GM21528 (cell line): ENCODE results near the gene PHF24.
"Not testable (repeated sequence)": the region's sequence is repeated elsewhere in the genome, so short reads cannot be mapped to it uniquely, and the experiment has no call there.

Experiments
- ATAC-seq: cut with Tn5 transposase; IDR thresholded peaks from one replicate; pipeline ENCODE4 v1.9.1; 2021; ENCODE audit warnings: mild to moderate bottlenecking, moderate library complexity; ENCODE audit not compliant: unreplicated experiment, low FRiP score

Gene PHF24

GRCh38 chr9:34957492-34958410, at the start of gene PHF24:
PHF24 (plus strand) TSS chr9:34958285; CDS start chr9:34971299, 13,014 bp downstream.
- no peak for ATAC-seq

GRCh38 chr9:34927061-34927460, 31.0 kb upstream of the PHF24 start:
- no peak for ATAC-seq

- ATAC-seq: no peak
These were observed 29.2 kb upstream of the PHF24 start for GRCh38 chr9:34928921-34929320.

GRCh38 chr9:34929506-34930102, 28.5 kb upstream of the PHF24 start:
- ATAC-seq: no peak

GRCh38 chr9:34939989-34940388, 18.1 kb upstream of the PHF24 start:
- not testable (repeated sequence) for ATAC-seq

GRCh38 chr9:34948451-34948850, 9.6 kb upstream of the PHF24 start:
- no peak for ATAC-seq

- ATAC-seq: no peak
These were observed 3.9 kb upstream of the PHF24 start for GRCh38 chr9:34954225-34954624.

- not testable (repeated sequence) for ATAC-seq
These were observed 2.0 kb upstream of the PHF24 start for GRCh38 chr9:34956066-34956465.

- ATAC-seq: no peak
These were observed 1.4 kb upstream of the PHF24 start for GRCh38 chr9:34956648-34957047.

- ATAC-seq: no peak
These were observed 412 bp downstream of the PHF24 start for GRCh38 chr9:34958411-34958982.

GRCh38 chr9:34959461-34959860, 1.4 kb downstream of the PHF24 start:
- no peak for ATAC-seq

GRCh38 chr9:34961574-34962490, 3.7 kb downstream of the PHF24 start:
- ATAC-seq: no peak

- no peak for ATAC-seq
These were observed 4.5 kb downstream of the PHF24 start for GRCh38 chr9:34962546-34962945.

GRCh38 chr9:34963552-34963951, 5.5 kb downstream of the PHF24 start:
- ATAC-seq: no peak

- ATAC-seq: no peak
These were observed 6.4 kb downstream of the PHF24 start for GRCh38 chr9:34964458-34964857.

- ATAC-seq: no peak
These were observed 13.2 kb downstream of the PHF24 start for GRCh38 chr9:34971146-34971811.

- no peak for ATAC-seq
These were observed 16.6 kb downstream of the PHF24 start for GRCh38 chr9:34974664-34975063.

GRCh38 chr9:34976441-34976840, 18.4 kb downstream of the PHF24 start:
- no peak for ATAC-seq

GRCh38 chr9:34976992-34977391, 18.9 kb downstream of the PHF24 start:
- ATAC-seq: no peak

GRCh38 chr9:34980181-34980761, 22.2 kb downstream of the PHF24 start:
- no peak for ATAC-seq
